ENCODE results near the gene CLCF1. TPM values are rescaled to one million over a fixed set of nuclear protein-coding genes. Genes with fewer than 3 reads are reported as not detected.

The CLCF1 gene
- total and polyA plus RNA-seq, 2 donors (not counting 3 experiments of a cell fraction or from before 2014, with no cell fraction given): 5.8 to 6.5 TPM

DNA sequence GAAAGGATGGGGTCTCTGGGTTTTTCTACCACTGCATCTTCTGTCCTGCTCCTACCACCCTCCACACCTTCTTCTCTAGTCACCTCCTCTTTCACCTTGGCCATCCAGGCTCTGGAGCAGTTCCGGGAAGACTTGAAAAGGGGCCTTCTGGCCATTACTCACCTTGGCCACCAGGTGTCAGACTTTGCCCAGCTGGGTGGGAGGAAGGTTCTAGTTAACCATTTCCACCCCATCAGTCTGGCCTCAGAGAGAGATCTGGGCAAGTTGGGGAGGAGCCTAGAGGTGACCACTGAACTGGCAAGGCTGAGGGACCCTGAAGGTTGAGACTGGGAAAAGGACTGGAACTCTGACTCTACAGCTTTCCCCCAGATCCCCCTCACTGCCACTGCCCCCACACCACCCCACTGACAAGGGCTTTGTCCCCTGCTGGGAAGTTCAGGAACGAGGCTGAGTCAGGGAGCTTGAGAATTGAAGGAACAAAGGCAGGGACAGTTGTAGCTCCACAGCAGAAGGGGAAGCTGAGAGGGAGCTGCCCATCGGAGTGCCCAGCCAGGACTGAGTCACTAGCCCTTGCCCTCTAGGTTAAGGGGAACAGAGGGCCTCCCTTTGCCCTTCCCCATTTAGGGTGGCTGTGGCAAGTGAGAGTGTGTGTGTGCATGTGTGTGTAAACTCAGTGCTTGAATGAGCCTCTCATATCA is 16.4 kb downstream of the CLCF1 start:
- H3K36me3 ChIP-seq (ENCODE audit: control insufficient read depth in 2 of 2, extremely low read depth in 1 of 2, insufficient read depth in 2 of 2, low read length in 2 of 2): no peaks in the 10 kb centered on the region
- dilution Hi-C loops (cut with MboI; ENCODE audit: extremely low pct_ligation_motif_present, low sequenced_read_pairs): no loop called here
- peaks cover 4% of the 10 kb centered on the region for H3K79me2 ChIP-seq (ENCODE audit: control insufficient read depth, insufficient read depth, low read length)
- H3K9me3 ChIP-seq (replicated peaks; ENCODE audit: control insufficient read depth, insufficient read depth, low read length): no peaks in the 10 kb centered on the region
- peak; percentile 16 for TF ChIP-seq POLR2AphosphoS5 (IDR thresholded peaks at IDR 0.05; ENCODE audit: insufficient read depth, low read depth, low read length)
- no peak for TF ChIP-seq EZH2 (IDR thresholded peaks at IDR 0.05; ENCODE audit: borderline replicate concordance, low read depth, low read length, severe bottlenecking)
- TF ChIP-seq JUN (IDR thresholded peaks at IDR 0.05; ENCODE audit: borderline replicate concordance, insufficient read depth, insufficient read length, low read depth): no peak
- TF ChIP-seq, protein P1, sequence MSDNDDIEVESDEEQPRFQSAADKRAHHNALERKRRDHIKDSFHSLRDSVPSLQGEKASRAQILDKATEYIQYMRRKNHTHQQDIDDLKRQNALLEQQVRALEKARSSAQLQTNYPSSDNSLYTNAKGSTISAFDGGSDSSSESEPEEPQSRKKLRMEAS (IDR thresholded peaks at IDR 0.05; ENCODE audit: insufficient read depth, insufficient read length): no peak
- no peak for TF ChIP-seq MYC (IDR thresholded peaks at IDR 0.05; ENCODE audit: low read depth, low read length)
- TF ChIP-seq, protein P2, sequence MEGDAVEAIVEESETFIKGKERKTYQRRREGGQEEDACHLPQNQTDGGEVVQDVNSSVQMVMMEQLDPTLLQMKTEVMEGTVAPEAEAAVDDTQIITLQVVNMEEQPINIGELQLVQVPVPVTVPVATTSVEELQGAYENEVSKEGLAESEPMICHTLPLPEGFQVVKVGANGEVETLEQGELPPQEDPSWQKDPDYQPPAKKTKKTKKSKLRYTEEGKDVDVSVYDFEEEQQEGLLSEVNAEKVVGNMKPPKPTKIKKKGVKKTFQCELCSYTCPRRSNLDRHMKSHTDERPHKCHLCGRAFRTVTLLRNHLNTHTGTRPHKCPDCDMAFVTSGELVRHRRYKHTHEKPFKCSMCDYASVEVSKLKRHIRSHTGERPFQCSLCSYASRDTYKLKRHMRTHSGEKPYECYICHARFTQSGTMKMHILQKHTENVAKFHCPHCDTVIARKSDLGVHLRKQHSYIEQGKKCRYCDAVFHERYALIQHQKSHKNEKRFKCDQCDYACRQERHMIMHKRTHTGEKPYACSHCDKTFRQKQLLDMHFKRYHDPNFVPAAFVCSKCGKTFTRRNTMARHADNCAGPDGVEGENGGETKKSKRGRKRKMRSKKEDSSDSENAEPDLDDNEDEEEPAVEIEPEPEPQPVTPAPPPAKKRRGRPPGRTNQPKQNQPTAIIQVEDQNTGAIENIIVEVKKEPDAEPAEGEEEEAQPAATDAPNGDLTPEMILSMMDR (IDR thresholded peaks at IDR 0.05; ENCODE audit: extremely low read depth in 1 of 2, insufficient read depth in 1 of 2, low read depth in 1 of 2, low read length in 2 of 2): peak; percentile 92 to 98
- peak; percentile 25 for TF ChIP-seq POLR2A (IDR thresholded peaks at IDR 0.05; ENCODE audit: low read depth, low read length)
- no peak for TF ChIP-seq FOS (IDR thresholded peaks at IDR 0.05; ENCODE audit: borderline replicate concordance, insufficient read depth, low read length)
- no peak for TF ChIP-seq GATA2 (IDR thresholded peaks at IDR 0.05; ENCODE audit: insufficient read depth, insufficient read length, low read depth, low read length)
- intact Hi-C loops (cut with micrococcal nuclease): loop anchor here (1.0 kb wide), 2 partner anchors 17 to 25 kb away; no protein-coding TSS in a partner anchor
- H3K9ac ChIP-seq (replicated peaks; ENCODE audit: extremely low read depth, insufficient read depth, low read length): no peak overlapping the region
- no peaks in the 10 kb centered on the region for H3K9me1 ChIP-seq (replicated peaks; ENCODE audit: control insufficient read depth, extremely low read depth, insufficient read depth, low read length)
- H3K4me1 ChIP-seq (ENCODE audit: control insufficient read depth, extremely low read depth, insufficient read depth, low read length): peaks cover 41% of the 10 kb centered on the region
- H3K4me3 ChIP-seq (replicated peaks in 1 of 3; ENCODE audit: insufficient read depth in 1 of 3, low read depth in 1 of 3, low read length in 3 of 3): no peak overlapping the region
- FAIRE-seq: peak; percentile 97
- no peaks in the 10 kb centered on the region for H3K27me3 ChIP-seq (ENCODE audit: control insufficient read depth in 2 of 2, insufficient read depth in 2 of 2, low read length in 2 of 2)
- no peaks in the 10 kb centered on the region for H4K20me1 ChIP-seq (replicated peaks; ENCODE audit: control insufficient read depth, extremely low read depth, insufficient read depth, low read length)
- CTCF ChIA-PET: interaction anchor here (0.6 to 15.0 kb wide), 7 partner anchors 11 to 134 kb away, joined by 3 to 1051 read pairs (median 4); partner anchors contain the start of genes CLCF1 and RAD9A
- peak; percentile 71 for DNase-seq (ENCODE audit: low read depth, low spot score)
- H3K27ac ChIP-seq (ENCODE audit: insufficient read depth, low read depth, low read length): peak overlapping the region; percentile 3
- no peak overlapping the region for H3K4me2 ChIP-seq (ENCODE audit: insufficient read depth, low read length)
- H2AFZ ChIP-seq (ENCODE audit: low read depth, low read length): peak overlapping the region; percentile 26
- POLR2A ChIA-PET: interaction anchor here (0.8 to 1.3 kb wide), 4 partner anchors 13 to 26 kb away, joined by 3 to 13 read pairs (median 4); partner anchors contain the start of gene CLCF1
- no TSS peak for BruUV-seq (replicated peaks)

Measured in endothelial cell of umbilical vein (primary cell).